Dedifferentiated amniotic fluid mesenchymal stem cell (primary cell): ENCODE measurements around the gene UPB1.
A peak's percentile ranks its signal among the peaks of the same experiment; 100 is the strongest.
"Not testable (repeated sequence)": the region's sequence is repeated elsewhere in the genome, so short reads cannot be mapped to it uniquely, and the experiment has no call there.

Source experiments
- DNase-seq: peaks from one replicate; pipeline ENCODE4 v3.0.0-alpha.2; 2016; ENCODE audit errors: extremely low spot score

UPB1 gene

DNA sequence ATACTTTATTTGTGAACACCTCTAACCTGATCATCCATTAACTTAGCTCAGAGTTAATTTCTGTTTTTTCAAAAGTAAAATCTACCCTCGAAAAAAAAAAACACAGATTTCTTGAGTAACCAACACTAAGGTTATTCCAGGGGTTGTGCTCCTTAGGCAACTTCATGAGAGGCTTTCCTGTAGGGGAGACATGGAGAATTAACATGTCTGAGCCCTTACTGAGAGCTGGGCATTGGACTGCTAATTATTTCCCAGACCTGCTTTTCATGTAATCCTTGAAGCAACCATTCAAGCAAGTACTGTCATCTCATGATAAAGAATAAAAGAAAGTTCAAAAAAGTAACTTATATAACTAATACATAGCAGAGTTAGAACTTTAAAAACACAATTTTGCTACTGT is 13.5 kb upstream of the UPB1 start:
- no peak for DNase-seq

DNA sequence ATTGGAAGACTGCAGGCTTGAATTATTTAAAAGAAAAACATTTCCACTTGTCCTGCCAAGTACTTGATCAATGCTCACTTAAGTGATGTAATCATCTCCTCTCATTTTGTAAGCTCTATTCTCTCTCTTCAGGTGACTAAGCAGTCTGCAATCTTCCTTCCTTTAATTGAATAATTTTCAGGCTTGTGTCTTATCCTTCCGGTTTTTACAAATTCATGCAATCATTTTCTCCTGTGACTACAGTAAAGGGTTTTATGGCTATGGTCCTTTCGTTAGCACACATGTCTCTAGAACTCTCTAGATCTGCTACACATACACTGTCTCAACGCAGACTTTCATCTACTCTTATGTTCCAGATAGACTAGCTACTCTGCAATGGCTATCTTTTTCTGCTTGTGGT is 12.6 kb upstream of the UPB1 start:
- DNase-seq = peak; percentile 76

DNA sequence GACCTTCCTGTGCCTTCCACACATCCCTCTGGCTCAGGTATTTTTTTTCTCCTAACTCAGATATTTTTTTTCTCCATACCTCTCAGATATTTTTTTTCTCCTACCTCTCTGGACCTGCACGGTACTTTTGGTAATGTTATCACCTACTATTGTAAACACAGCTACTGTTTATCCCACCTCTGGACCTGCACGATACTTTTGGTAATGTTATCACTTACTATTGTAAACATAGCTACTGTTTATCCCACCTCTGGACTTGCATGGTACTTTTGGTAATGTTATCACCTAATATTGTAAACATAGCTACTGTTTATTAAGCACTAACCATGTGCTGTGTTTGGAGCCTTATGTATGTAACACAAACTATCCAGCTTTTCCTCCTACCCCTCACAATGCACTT is 12.1 kb upstream of the UPB1 start:
- no peak for DNase-seq

DNA sequence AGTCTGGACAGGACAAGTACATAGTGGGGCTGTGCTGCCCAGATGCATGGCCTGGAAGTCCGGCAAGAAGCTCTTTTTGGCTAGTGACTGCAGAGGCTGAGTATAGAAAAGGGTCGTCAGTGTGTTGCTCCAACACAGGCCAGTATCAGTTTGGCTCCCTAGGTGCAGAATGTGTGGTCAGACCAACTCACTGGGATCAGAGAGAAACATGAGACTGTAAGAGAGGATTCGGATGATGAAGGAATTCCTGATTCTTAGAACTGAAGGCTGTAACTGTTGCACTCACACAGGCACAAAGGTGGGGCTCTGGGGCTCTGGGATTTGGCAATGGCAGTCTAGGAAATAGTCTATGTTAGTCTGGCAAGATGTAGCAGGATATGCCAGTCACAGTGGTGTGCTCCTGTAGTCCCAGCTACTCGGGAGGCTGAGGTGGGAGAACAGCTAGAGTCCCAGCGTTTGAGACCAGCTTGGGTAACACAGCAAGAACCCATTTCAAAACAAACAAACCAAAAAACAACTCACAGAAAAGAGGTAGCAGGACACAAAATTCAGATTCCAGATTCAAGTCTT is 11.1 kb upstream of the UPB1 start:
- DNase-seq = no peak

DNA sequence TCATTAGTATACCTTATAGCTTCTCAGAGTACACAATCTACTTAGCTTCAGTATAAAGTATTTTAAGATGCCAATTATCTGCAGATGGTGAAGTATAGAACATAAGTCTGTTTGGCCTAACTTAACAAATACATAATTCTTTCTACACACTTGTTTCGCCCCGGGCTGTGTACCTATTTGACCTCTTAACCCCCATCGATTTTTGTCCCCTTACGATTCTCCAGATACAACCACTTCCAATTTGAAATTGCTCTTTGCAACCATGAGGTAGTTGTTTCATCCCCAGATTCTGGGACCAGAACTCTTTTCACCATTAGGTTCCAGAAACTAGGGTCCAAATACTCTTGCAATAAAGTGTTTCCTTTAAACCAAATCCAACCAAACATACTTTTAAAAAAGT is 10.0 kb upstream of the UPB1 start:
- DNase-seq = no peak

DNA sequence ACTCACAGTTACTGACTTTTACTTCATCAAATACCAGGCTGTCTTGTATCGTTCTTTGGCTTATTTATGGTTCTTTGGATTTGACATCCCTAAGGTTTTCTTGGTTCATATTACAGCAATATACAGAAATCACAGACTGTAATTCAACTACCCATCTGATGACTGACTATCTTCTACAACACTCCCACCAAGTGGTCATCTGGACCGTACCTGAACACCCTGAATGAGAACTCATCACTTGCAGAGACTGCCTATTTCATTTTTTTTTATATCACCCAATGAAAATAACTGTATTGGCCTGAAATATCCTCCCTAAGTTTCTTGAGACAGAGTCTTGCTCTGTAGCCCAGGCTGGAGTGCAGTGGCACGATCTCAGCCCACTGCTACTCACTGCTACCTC is 9.5 kb upstream of the UPB1 start:
- DNase-seq = no peak

DNA sequence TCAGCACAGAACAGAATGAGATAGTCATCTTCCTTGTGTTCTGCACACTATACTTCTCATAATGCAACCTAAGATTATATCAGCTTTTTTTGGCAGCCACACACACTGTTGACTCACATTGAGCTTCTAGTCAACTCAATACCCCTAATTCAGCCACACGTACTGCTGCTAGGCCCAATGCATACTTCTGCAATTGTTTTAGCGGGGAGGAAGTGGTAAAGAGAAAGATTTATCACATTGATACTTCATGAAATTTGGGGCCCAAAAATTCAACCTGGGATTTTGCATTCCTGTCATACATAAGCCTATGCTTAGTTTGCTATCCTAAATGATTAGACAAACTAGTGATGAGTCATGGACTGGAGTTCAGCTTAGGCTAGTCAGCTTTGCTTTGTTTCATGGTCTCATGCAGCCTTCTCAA is 8.6 kb upstream of the UPB1 start:
- DNase-seq = peak; percentile 59

DNA sequence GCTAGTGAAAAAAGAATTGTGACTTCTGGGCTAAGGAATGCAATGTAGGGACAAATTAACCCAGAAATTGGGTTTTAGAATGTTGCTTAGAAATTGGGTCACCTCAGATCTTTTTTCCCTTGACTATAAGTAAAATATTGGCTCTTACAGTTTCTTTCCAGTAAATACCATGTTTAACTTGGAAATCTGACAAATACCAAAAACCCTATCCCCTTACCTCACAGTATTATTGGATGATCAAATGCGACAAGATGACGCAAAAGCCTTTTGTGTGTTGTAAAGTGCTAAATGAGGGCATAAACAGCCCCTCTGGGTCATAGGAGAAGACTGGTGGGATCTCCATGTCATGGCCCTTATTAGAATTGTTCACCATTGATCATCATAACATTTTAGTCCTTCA is 6.1 kb upstream of the UPB1 start:
- DNase-seq = no peak

DNA sequence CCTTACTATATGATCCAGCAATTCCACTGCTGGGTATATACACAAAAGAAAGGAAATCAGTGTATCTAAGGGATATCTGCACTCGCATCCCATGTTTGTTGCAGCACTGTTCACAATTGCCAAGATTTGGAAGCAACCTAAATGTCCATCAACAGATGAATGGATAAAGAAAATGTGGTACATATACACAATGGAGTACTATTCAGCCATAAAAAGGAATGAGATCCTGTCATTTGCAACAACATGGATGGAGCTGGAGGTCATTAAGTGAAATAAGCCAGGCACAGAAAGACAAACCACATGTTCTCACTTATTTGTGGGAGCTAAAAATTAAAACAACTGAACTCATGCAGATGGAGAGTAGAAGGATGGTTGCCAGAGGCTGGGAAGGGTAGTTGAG is 5.7 kb upstream of the UPB1 start:
- DNase-seq = not testable (repeated sequence)

DNA sequence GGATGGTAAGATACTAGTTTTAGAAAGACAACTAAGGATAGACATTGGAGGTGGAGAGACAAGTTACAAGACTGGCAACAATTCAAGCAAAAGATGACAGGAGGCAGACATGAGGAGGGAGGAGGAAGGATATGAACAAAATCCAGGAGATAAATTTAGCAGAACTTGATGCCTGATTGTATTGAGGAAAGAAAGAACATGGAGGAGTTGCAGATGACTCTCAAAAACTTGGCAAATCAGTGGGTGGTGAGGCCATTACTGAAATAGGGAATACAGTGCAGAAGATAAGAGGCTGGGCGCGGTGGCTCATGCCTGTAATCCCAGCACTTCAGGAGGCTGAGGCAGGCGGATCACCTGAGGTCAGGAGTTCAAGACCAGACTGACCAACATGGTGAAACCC is 2.7 kb upstream of the UPB1 start:
- no peak for DNase-seq

DNA sequence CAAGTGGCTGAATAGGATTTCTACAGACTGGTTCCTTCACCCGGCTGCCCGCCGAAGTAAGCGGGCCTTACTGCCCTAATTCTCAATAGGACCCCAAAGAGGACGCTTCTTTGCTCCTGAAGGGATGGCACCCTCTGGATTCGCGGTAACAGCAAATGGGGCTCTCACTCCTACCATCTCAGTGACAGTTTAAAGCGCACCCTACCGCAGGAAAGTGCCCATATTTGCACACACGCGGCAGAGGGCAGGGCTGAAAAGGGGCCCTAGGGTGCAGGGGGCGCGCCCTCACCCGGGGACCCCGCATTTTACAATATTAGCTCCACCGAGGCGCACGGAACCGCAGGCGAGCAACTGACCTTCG is 985 bp upstream of the UPB1 start:
- DNase-seq = no peak

DNA sequence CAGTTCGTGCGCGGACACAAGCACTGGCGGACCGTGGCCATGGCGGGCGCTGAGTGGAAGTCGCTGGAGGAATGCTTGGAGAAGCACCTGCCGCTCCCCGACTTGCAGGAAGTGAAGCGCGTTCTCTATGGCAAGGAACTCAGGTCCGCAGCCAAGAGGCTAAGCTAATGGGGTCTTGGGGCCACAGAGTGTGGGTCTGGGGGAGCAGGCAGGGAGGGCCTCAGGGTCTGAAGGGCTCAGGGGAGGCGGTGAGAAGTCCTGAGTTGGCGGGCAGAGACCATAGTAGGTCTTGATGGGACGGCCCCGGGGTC is 188 bp downstream of the UPB1 start:
- no peak for DNase-seq

DNA sequence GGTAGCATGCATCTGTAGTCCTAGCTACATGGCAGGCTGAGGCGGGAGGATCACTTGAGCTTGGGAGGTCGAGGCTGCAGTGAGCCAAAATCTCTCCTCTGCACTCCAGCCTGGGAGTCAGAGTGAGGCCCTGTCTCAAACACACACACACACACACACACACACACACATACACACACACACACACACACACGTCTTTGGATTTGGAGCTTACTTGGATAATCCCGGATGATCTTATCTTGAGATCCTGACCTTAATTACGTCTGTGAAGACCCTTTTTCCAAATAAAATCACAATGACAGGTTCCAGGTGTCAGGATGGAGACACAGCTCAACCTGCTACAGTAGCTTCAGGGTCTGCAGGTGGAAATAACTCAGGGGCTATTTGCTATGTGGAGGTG is 1.1 kb downstream of the UPB1 start:
- DNase-seq = no peak

DNA sequence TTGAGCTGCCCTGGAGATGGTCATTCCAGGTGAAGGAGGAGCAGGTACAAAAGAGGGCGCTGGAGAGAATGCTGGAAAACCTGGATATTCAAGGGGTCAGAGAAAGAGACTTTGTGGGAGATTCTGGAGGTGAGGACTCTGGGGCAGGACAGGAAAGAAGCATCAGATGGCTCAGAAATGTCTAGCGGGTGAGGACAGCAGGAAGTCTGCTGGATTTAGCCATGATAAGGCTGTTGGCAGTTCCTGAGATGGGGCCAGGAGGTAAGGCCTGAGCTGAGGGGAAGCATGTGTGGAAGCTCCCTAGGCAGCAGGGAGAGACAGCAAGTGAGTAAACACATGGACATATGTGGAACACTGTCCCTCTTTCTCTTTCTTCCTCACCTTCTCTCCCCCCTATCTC is 1.5 kb downstream of the UPB1 start:
- no peak for DNase-seq

DNA sequence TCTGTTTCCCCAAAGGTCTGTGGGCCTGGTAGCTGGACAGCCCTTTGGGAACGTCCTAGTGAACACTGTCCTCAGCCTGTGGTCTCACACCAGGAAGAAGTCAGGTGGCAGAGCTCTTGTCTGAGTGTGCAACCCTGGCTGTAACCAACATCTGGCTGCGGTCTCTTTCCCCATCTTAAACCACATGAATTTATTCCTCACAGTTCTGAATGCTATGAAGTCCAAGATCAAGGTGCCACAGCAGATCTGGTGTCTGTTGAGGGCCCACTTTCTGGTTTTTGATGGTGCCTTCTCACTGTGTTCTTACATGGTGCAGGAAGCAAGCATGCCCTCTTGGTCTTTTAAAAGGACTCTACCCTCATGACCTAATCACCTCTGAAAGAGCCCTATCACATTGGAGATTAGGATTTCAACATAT is 2.7 kb downstream of the UPB1 start:
- no peak for DNase-seq

DNA sequence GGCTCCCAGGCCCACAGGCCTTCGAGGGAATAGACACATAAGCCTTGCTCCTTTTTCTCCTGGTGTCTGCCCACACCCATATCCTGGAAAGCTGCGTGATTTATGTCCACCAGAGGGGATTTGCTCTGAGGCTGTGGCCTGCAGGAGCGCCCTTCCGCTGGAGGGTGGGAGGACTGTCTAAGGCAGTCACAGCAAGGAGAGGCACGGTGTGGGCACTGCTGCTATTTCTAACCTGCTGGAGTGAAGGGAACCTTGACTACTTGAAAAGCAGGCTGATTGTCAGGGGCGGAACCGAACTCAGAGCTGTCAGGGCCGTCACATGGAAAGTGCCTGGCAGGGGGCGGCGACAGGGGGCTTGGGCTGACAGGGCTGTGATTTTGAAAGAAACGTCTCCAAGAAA is 3.7 kb downstream of the UPB1 start:
- DNase-seq = no peak

DNA sequence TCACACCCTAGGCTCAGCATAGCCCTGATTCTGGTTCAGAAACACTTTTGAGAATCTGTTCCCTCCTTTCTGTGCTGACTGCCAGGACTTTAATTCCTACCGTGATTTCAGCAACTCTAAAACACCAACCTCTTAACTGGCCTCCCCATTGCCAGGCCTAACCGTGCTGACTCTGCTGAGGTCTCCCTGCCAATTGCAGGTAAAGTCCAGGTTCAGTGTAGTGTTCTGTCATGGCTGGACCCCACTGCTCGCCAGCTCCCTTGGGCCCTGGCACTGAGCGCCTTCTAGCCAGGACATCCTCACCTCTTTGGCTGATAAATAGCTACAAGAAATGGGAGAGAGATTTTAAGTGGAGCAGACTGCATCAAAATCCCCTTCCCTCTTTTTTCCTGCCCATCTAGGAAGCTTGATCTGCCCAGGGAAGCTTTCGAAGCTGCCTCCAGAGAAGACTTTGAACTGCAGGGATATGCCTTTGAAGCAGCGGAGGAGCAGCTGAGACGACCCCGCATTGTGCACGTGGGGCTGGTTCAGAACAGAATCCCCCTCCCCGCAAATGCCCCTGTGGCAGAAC is 4.7 kb downstream of the UPB1 start:
- no peak for DNase-seq

DNA sequence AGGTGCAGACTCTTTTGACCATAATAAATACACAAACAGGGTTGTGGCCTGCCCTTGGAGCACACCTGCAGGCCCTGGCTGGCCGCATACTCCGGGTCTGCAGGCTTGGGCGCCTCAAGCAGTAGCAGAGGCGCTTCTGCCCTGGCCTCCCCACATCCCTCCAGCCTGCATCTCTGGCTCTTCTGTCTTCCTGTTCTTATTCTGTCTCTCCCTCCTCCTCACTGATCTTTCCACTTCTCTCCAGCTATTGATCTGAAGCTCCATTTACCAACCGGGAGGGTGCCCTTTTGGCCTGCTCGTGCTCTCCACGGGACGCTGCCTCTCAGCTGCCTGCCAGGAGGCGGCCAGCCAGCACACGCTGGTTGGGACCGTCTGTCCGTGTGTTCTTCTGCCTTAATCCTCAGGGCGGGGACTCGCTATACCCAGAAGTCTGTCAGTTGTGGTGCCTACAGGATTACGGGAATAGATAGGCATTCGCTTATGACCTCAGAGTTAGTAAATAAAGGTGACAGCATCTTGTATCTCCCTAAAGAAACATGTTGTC is 5.2 kb downstream of the UPB1 start:
- DNase-seq = no peak

DNA sequence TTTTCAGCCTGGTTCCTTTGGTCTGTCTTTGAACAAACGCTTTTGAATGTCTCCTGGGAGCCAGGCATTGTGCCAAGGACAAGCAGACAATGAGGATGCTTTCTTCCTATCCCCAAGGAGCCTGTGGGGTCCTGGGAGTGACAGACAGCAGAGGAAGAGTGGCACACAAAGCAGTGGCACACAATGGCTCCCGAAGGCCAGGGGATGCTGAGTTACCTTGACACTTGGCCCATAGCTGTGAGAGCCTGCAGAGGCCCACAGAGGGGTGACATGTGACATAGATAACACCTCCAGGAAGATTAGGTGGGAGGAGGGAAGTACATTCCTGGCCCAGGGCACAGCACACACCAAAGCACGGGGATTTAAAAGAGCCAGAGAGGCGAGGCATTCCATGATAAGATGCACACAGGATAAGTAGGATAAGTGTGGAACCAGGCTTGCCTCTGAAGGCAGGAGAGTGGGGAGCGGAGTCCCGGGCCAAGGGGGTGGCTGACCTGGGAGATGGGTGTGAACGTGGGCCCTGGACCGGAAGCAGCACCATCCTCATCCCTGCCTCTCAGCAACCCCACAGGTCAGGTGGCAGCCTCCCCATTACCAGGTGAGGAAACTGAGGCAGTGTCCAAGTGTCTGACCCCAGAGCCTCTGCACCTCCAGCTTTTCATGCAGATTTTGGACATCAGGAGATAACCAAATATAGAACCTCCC is 6.3 kb downstream of the UPB1 start:
- no peak for DNase-seq

DNA sequence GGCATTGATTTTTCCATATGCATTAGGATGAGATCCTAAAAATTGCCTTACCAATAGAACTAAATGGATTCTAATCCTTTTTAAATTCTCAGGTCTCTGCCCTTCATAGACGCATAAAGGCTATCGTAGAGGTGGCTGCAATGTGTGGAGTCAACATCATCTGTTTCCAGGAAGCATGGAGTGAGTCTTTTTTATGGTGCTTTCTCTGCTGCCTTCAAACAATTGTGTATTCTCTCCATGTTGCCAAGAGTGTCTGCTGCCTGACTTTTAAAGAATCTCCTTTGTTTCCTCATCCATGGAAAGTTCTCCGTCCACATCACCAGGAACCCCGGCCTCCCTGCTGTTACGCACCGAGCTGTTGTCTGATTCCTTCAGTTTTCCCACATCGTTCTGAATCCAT is 6.9 kb downstream of the UPB1 start:
- DNase-seq = no peak

DNA sequence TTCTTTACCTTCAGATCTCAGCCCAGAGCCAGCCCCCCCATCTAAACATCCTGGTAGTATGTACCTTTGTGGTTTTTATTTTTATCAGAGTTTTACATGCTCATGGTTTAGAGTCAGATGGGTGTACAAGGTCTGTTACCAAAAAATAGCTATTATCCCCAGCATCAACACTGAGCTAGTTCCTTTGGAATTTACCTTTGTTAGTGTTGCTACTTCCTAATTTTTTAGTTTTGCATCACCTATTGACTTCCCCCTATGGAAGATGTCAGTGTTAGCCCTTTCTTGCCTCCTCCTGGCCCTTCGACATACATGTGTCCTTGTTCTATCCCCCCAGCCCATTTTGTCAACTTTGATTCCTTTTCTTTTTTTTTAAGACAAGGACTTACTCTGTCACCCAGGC is 7.4 kb downstream of the UPB1 start:
- no peak for DNase-seq

DNA sequence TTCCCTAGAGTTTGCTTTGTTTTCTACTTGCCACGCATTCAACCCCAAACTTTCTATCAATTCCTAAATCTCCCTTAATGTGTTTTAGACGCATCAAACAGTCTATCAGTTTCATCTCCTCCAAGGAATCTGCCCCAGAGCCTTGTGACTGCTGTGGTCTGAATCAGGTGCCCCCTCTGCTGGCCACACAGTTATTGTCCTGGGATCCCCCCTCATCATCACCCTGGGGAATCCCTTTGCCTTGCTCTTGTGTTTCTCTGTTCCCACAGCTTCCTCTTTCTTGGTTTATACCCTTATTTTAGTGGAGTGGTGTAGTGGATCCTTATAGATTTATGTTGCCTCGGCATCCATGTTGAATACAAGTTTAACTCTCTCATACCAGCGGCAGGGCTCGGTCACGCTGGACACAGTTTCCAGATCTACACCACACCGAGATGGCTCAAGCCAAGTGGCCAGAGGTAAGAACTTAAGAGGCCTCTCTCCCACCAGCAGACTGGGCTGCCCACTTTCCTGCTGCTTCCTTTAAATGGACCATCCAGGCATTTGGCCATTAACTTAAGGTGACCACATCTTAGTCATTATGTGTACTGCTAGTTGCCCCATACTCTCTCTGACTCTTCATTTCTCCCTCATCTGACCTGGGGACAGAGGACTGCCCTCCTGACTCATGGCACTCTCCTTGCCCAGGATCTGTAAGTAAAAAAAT is 8.2 kb downstream of the UPB1 start:
- DNase-seq = no peak

DNA sequence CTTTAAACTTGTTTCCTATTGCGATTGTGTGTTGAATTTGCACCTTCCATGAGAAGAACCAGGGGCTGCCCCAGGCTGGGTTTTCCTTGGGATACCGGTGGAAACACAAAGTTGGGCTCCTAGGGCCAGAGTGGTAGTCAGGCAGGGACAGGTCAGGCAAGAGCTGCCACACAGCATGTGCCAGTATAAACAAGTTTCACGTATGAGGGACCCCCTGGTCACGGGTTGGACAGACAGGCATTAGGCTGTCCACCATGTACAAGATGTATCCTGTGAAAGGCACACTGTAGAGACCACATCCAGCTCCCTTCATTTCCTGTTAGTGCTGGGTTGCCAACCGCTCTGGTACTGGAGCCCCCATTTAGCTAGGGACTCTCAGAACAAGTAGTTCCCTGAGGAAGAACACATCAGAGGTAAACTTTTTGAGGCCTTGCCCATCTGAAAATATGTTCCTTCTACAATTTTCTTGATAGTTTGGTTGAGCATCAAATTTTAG is 8.8 kb downstream of the UPB1 start:
- DNase-seq = no peak
